Epithelial cell of proximal tubule (primary cell): Measurements from ENCODE around the gene CTNNBIP1. TPM values are rescaled to one million over a fixed set of nuclear protein-coding genes. Genes with fewer than 3 reads are reported as not detected.

Source experiments
- DNase-seq: peaks from one replicate; pipeline ENCODE4 v3.0.0-alpha.2; 2011; ENCODE audit warnings: low read depth
- H3K4me3 ChIP-seq: 2 replicates; pipeline ENCODE4 v1.5.1; 2011; ENCODE audit warnings: low read depth, mild to moderate bottlenecking, low read length
- total RNA-seq: library from RNA; depleted of rRNA; stranded (reverse); fragments of >200 nt; gene quantifications from 2 replicates; pipeline ENCODE4 v1.2.3, GENCODE V29; 2015
- TF ChIP-seq, protein P1 (sequence below): conservative IDR thresholded peaks from 2 replicates; pipeline ENCODE4 v1.5.1; 2012; ENCODE audit warnings: low read depth, mild to moderate bottlenecking, low read length

CTNNBIP1 gene
- total RNA-seq, 1 donor from 2014 or later: 26.8 TPM

GRCh38 chr1:9905010-9905409, 5.1 kb downstream of the CTNNBIP1 start:
- no peak for DNase-seq
- H3K4me3 ChIP-seq: no peak overlapping the region
- TF ChIP-seq, protein P1, sequence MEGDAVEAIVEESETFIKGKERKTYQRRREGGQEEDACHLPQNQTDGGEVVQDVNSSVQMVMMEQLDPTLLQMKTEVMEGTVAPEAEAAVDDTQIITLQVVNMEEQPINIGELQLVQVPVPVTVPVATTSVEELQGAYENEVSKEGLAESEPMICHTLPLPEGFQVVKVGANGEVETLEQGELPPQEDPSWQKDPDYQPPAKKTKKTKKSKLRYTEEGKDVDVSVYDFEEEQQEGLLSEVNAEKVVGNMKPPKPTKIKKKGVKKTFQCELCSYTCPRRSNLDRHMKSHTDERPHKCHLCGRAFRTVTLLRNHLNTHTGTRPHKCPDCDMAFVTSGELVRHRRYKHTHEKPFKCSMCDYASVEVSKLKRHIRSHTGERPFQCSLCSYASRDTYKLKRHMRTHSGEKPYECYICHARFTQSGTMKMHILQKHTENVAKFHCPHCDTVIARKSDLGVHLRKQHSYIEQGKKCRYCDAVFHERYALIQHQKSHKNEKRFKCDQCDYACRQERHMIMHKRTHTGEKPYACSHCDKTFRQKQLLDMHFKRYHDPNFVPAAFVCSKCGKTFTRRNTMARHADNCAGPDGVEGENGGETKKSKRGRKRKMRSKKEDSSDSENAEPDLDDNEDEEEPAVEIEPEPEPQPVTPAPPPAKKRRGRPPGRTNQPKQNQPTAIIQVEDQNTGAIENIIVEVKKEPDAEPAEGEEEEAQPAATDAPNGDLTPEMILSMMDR: no peak

GRCh38 chr1:9904596-9904995, 5.5 kb downstream of the CTNNBIP1 start:
- TF ChIP-seq, protein P1: no peak
- H3K4me3 ChIP-seq: no peak overlapping the region
- DNase-seq: no peak

DNA sequence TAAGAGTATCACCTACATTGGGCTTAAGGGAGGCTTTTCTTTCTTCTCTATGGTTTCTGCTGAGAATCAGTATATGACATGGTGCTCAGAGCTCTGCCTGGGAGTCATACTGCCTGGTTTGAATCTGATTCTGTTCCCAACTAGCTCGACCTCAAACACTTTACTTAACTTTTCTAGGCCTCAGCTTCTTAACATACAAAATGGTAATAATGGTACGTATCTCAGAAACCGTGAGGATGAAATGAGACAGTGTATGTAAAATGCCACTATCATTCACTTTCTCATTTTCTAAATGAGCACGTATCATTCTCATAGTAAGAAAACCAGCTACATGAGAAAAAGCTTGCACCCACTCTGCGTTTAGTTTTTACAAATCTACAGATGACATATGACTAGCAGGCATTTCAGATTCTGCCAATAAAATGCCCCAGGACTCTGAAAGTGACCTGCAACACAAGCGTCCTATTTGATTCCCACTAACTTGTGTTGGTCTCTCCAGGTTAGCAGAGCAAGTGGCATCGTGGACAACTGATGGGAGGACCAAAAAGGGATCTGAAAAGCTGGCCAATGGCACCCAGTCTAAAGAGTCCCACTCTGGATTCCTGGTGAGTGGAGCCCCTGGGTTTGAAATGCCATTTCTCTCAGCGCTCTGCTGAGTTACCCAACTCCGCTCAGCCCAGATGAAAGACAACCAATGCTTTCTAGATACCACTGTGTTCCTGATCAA, 6.1 kb downstream of the CTNNBIP1 start:
- no peak overlapping the region for H3K4me3 ChIP-seq
- DNase-seq: no peak
- TF ChIP-seq, protein P1: no peak

DNA sequence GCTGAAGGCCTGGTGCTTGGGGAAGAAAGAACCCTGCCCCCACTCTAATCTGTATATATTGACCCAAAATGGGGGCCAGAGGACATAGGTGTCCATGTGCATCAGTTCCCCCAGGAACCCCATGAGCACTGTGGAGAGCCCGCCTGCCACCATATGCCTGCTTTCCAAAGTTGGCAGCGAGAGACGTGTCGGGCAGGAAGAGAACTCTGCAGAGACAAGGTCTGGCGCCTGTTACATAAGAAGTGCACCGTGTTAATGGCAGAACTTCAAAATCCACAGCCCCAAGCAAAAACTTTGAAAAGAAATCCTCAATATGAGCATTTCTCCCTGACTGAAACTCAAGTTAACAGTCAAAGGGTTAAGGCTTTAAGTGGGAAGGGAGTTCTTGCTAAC, 8.0 kb downstream of the CTNNBIP1 start:
- H3K4me3 ChIP-seq: no peak overlapping the region
- TF ChIP-seq, protein P1: no peak
- no peak for DNase-seq

- no peak for DNase-seq
- TF ChIP-seq, protein P1: no peak
- no peak overlapping the region for H3K4me3 ChIP-seq
Observed at GRCh38 chr1:9901148-9902059, 8.7 kb downstream of the CTNNBIP1 start.

DNA sequence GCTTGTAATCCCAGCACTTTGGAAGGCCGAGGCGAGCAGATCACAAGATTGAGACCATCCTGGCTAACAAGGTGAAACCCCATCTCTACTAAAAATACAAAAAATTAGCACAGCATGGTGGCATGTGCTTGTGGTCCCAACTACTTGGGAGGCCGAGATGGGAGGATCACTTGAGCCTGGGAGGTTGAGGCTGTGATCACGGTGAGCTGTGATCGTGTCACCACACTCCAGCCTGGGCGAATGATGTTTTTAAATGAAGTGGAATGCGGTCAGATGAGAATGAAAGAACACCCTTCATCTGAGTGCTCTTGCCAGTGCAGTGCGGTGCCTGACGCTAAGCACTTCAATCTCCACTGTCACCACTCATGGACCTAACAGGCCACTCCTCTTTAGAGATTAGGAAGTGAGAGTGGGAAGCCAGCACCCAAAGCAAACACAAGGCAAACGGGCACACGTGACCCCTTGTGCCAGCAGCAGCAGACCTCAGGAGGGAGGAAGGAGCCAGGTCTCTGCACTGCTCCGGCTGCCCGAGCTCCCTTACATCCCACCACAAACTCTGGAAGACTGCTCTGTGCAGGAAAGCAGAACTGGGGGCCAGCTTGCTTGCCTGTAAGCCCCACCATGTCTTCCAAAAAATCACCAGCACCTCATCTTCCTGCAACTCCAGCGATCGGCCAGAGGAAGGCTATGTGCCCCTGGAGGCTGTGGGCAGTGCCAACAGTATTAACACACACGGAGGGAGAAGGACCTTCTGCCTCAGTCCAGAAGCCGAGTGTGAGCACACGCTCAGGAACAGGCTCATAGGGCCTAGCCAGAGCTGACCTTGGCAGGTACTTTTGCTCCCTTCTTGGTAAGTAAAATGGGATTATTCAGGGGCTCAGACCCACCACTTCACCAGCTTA, 9.7 kb downstream of the CTNNBIP1 start:
- TF ChIP-seq, protein P1: no peak
- no peak for DNase-seq
- no peak overlapping the region for H3K4me3 ChIP-seq
